HG02642 (cell line): ENCODE data around the gene FYN.
"Not testable (repeated sequence)": the region's sequence is repeated elsewhere in the genome, so short reads cannot be mapped to it uniquely, and the experiment has no call there.

Experiments
- ATAC-seq: cut with Tn5 transposase; IDR thresholded peaks from one replicate; pipeline ENCODE4 v1.9.1; 2021; ENCODE audit warnings: mild to moderate bottlenecking; ENCODE audit not compliant: unreplicated experiment, poor library complexity

Gene FYN

GRCh38 chr6:111837641-111838500 lies 35.4 kb downstream of the FYN start:
- ATAC-seq = peak; percentile 70

DNA sequence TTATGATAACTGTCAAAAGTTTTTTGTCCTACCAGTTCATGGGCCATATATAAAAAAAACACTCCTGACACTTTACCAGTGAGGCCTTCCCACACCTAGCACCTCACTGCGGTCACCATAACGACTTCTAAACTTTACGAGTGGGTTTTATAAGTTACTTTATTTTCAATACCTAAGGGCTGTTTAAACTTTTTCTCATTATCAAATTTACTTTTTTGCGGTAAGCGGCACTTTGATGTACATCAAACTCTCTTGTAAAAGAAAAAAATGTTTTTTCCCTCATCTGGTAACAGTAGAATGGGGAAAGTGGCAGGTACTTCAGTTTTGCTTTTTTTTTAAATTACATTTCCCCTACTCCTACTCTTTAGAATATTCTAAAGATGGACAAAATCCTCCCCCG lies 36.2 kb downstream of the FYN start:
- ATAC-seq = no peak

GRCh38 chr6:111835807-111836206 lies 37.4 kb downstream of the FYN start:
- no peak for ATAC-seq

DNA sequence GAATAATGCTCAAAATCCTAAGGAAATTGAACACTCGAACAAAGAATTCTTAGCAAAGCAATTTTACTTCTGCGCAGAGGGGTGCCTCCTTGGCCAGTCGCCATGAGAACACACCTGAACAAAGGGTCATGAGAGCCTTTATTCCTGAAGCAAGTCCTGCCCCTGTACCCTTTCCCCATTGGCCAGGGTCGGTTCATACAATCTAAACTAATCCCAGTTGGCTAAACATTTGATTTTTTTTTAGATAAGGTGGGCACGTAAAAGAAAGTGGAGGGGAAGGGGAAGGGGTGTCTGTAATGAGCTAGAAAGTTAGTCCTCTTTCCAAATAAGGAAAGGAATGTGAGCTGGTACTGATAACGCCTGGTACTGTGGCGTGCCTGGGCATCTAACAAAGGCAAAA lies 37.9 kb downstream of the FYN start:
- ATAC-seq = not testable (repeated sequence)

- ATAC-seq = no peak
Measured at GRCh38 chr6:111834356-111834755, 38.9 kb downstream of the FYN start.

- ATAC-seq = no peak
Measured at GRCh38 chr6:111832833-111833418, 40.3 kb downstream of the FYN start.

GRCh38 chr6:111831408-111831807 lies 41.8 kb downstream of the FYN start:
- ATAC-seq = no peak

- ATAC-seq = no peak
Measured at GRCh38 chr6:111829998-111830397, 43.3 kb downstream of the FYN start.

GRCh38 chr6:111829581-111829980 lies 43.7 kb downstream of the FYN start:
- no peak for ATAC-seq

DNA sequence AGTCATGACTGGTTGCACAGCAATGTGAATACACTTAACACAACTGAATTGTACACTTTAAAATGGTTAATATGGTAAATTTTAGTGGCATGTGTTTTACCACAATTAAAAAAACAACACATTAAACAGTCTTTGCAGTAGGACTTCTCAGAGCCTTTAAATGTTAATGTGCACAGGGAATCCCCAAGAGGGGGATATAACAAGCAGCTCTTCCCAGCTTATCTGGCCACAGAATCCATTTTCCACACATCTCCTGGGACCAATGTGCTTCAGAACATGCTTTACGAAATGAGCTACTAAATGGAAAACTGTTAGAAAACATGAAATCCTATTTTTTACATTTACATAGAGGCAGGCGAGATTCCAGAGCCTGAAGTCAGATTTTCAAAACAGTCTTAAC lies 44.4 kb downstream of the FYN start:
- ATAC-seq = no peak

DNA sequence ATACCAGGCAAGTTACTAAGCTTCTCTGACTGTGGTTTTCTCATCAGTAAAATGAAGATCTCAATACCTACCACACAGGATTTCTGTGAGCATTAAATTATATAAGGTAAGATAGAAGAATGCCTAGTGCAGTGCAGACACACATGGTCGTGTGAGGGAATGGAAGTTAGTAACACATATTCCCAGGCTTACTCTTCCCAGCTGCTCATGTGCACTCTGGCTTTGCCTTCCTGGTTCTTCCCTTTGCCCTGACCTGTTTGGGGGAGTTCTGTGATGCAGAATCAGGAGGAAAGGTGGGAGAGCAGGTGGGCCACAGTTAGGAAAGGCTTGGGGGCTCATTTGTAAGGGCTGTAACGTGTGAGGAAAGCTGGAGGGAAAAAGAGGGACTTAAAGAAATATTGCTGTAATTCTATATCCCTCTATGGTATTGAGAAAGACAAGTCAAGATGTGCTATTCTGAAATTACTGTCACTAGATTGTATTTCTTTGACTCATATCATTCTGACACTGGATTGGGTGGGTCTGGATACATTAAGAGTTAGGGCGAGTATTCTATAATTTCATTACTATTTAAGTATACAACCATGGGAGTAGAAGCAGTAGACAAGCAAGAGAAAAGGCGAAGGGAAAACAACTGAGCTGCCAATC lies 47.7 kb downstream of the FYN start:
- ATAC-seq = no peak

- ATAC-seq = peak; percentile 85
Measured at GRCh38 chr6:111824608-111825337, 48.5 kb downstream of the FYN start.

DNA sequence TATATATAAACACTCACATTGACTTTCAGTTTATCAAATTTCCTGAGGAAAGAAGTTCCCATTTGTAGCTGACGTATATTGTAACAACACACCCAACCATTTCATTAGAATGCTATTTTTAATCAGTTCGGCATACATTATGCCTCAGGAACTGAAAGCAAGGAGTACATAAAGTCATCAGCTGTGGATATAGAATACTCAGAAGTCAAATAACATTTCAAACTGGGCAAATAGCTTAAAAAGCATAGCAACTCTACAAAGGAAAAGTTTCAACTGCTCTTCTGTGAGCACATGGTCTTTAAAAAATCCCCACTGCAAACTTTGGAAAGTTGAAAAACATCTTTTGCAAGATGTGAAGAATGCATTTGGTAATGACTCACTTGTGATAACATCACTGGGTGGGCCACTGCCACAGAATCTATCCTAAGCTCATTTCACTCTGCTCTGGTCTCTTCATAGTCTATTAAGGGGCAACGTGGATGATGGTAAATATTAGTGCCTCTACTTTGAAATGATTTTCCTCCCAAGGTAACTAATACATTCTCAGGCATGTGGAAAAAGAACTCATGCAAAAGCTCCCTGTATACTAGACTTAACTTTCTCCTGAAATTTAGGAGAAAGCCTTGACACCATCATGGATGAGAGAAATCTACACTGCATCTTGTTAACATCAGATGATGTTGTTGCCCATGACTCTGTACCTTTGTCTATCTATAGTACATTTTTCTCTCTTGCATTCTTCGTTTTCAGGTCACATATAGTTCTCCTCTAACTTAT lies 49.2 kb downstream of the FYN start:
- ATAC-seq = no peak

GRCh38 chr6:111823012-111823411 lies 50.2 kb downstream of the FYN start:
- ATAC-seq = no peak

DNA sequence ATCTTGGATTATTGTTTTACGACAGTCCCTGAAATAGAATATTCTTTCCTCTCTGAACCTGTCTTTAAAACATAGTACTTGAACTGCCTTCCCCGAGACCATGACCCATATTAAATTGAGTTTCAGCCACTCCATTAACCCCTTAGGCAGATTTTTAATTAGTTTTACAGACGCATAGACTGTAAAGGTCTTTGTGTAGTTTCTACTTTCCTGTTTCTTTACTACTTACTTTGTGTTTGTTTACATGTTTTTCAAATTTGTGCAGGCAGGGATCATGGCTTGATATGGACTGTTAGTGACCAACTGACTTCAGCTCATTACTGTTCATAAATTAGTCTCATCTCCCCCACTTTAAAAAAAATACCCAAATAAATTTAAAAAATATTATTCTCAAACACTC lies 53.8 kb downstream of the FYN start:
- no peak for ATAC-seq

- ATAC-seq = no peak
Measured at GRCh38 chr6:111818539-111819226, 54.6 kb downstream of the FYN start.

- no peak for ATAC-seq
Measured at GRCh38 chr6:111817451-111818120, 55.7 kb downstream of the FYN start.

- ATAC-seq = no peak
Measured at GRCh38 chr6:111813677-111814310, 59.5 kb downstream of the FYN start.
